Measurements from ENCODE around the gene LOC101059915.
"Not testable (repeated sequence)": the region's sequence is repeated elsewhere in the genome, so short reads cannot be mapped to it uniquely, and the experiment has no call there.

LOC101059915 gene

DNA sequence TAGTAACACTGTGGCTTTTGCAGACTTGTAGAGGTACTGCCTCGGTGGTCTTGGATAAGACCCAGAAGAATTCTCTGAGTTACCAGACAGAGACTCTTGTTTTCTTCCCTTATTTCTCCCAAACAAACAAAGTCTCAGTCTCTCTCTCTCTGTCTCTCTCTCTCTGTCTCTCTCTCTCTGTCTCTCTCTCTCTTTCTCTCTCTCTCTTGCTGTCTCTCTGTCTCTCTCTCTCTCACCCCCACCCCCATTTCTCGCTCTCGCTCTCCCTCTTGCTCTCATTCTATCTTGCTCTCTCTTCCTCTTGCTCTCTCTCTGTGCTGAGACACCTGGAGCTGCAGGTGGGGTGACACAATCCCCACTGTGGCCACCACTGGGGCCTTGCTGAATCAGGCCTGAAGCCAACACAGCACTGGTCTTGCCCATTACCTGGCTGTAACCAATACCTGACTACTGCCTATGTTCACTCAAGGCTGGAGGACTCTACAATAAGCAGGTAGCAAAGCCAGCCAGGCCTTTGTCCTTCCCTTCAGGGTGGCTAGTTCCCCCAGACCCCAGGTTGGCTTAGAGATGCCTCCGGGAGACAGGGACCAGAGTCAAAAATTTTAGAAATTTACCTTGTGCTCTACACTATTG lies 12.3 kb downstream of the LOC101059915 start:
- H3K9me3 ChIP-seq (replicated peaks; ENCODE audit: low read length), result no peaks in the 10 kb centered on the region
- no peak overlapping the region for H3K4me3 ChIP-seq (ENCODE audit: low read length)
- peaks cover 4% of the 10 kb centered on the region for H3K27me3 ChIP-seq (ENCODE audit: control insufficient read depth, insufficient read depth, low read length)
- no peaks in the 10 kb centered on the region for H3K4me1 ChIP-seq (ENCODE audit: control insufficient read depth, insufficient read depth, low read length)
- no peaks in the 10 kb centered on the region for H3K36me3 ChIP-seq (ENCODE audit: insufficient read depth, low read length)
- no peak overlapping the region for H3K4me2 ChIP-seq (ENCODE audit: low read length)
- no peak overlapping the region for H3K9ac ChIP-seq (ENCODE audit: low read depth, low read length)

DNA sequence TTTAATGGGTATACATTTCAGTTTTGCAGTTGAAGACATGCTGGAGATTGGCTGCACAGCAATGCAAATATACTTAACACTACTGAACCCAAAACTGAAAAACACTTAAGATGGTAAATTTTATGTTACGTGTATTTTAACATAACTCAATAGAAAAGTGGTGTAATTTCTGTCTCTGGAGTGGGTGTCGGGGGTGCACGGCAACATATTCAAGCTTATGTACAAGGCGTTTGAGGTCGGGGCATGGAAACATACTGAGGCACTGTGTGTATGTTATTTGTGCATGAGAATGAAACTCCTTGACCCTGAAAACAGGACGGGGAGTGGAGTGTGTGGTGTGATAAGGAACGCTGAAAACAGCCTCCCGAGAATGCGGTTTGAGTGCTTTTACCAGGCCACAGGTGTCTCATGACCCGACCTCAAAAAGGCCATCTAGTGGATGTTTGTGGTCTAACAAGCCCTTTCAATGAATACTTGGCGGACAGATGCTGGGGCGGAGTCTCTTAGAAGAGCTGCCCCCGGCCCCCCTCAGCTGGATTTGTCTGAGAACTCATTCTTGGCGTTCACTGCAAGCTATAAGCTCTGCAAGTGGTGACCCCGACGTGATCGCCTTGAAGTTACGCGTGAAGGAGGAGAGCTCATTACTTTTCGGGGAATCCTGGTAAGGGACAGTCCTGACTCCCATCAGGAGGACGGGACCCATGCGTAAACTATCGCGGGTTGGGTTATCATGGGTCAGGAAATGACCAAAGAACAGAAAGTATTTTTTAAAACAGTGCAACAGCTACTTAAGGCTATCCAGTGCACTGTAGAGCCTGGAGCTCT lies 29.5 kb downstream of the LOC101059915 start:
- H3K4me3 ChIP-seq (ENCODE audit: low read length); H3K36me3 ChIP-seq (ENCODE audit: insufficient read depth, low read length); H3K27me3 ChIP-seq (ENCODE audit: control insufficient read depth, insufficient read depth, low read length); H3K4me1 ChIP-seq (ENCODE audit: control insufficient read depth, insufficient read depth, low read length); H3K9me3 ChIP-seq (replicated peaks; ENCODE audit: low read length); H3K9ac ChIP-seq (ENCODE audit: low read depth, low read length); H3K4me2 ChIP-seq (ENCODE audit: low read length): not testable (repeated sequence)

DNA sequence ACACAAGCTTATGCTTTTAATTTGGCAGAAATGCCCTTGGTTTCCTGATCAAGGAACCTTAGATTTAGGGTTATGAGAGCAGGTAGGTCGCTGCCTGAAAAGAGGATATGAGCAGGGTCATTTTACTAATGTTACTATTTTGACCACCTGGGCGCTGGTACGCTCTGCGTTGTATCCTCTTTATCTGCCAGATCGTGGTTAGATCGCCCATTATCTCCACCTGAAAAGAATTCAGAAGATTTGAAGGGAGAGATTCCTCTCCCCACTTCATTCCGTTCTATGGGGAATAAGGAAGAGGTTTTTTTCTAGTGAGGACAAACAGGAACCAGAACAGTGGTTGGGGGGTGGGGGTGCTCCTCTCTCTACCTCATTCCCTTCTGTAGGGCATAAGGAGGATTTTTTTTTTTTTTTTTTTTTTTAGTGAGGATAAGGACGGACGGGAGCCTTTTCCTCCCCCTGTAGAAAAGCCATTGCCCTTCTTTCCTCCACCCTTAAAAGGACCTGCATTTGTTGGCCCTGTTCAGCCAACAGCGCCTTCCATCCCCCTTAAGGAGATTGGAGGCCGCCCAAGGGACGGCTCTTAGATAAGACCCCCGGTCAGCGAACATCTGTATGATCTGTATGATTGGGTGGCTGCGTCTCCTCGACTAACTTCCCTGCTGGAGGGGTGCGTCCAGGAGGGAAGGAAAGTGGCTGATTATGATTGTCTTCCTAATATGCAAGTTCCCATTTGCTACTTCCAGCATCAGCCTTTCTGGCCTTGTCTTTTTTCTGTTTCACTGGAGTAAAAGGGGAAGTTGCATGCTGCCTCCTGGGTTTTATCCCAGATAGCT lies 30.3 kb downstream of the LOC101059915 start:
- not testable (repeated sequence) for H3K4me1 ChIP-seq (ENCODE audit: control insufficient read depth, insufficient read depth, low read length); H3K9ac ChIP-seq (ENCODE audit: low read depth, low read length); H3K4me2 ChIP-seq (ENCODE audit: low read length); H3K4me3 ChIP-seq (ENCODE audit: low read length); H3K27me3 ChIP-seq (ENCODE audit: control insufficient read depth, insufficient read depth, low read length); H3K36me3 ChIP-seq (ENCODE audit: insufficient read depth, low read length); H3K9me3 ChIP-seq (replicated peaks; ENCODE audit: low read length)

DNA sequence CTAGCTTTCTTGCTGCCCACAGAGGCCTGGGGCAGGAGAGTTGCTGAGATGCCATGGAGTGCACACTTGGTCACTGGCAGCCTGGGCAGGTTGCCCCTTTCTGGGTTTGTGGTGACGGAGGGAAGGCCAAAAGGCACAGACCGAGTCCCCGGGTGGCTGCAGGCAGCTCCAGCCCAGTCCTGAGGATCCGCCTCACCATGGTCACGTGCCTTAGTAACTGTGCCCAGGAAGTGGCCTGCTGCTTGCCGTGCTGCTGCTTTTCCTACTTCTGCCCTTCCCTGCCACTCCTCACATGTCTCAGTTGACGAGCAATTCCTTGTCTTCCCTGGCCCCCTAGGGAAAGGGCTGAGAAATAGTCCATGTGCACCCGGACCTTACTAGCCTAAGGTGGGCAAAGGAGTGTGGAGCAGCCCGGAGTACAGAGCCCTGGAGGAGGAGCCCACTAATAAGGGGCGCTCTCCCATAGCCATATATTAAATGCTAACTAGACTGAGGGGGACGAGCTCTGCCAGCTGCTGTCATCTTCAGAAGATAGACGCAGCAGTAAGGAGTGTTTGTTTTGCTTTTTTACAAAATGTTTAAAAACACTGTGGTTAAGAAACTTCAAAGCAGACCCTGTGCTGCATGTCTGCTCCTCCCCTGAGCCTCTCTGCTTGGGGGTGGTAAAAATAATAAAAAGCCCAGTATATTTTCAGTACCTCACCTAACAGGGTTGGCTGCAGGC lies 31.1 kb downstream of the LOC101059915 start:
- not testable (repeated sequence) for H3K4me1 ChIP-seq (ENCODE audit: control insufficient read depth, insufficient read depth, low read length); H3K36me3 ChIP-seq (ENCODE audit: insufficient read depth, low read length); H3K9ac ChIP-seq (ENCODE audit: low read depth, low read length); H3K4me2 ChIP-seq (ENCODE audit: low read length); H3K27me3 ChIP-seq (ENCODE audit: control insufficient read depth, insufficient read depth, low read length); H3K9me3 ChIP-seq (replicated peaks; ENCODE audit: low read length); H3K4me3 ChIP-seq (ENCODE audit: low read length)

DNA sequence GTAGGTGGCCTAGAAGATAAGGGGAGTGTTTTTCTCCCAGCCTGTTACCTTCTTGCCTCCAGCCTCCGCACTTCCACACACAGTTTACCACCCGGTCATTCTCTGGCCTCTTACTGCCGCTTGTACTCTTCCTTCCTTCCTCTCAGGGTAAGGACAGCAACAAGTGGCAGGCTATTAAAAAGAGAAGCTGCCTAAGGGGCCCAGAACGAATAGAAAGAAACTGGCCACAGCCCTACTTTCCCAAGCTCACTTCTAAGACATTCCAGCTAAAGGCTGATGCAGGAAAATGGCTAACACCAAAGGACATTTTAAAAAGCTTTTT lies 31.6 kb downstream of the LOC101059915 start:
- not testable (repeated sequence) for H3K27me3 ChIP-seq (ENCODE audit: control insufficient read depth, insufficient read depth, low read length); H3K4me2 ChIP-seq (ENCODE audit: low read length); H3K9ac ChIP-seq (ENCODE audit: low read depth, low read length); H3K4me3 ChIP-seq (ENCODE audit: low read length); H3K9me3 ChIP-seq (replicated peaks; ENCODE audit: low read length); H3K36me3 ChIP-seq (ENCODE audit: insufficient read depth, low read length); H3K4me1 ChIP-seq (ENCODE audit: control insufficient read depth, insufficient read depth, low read length)

DNA sequence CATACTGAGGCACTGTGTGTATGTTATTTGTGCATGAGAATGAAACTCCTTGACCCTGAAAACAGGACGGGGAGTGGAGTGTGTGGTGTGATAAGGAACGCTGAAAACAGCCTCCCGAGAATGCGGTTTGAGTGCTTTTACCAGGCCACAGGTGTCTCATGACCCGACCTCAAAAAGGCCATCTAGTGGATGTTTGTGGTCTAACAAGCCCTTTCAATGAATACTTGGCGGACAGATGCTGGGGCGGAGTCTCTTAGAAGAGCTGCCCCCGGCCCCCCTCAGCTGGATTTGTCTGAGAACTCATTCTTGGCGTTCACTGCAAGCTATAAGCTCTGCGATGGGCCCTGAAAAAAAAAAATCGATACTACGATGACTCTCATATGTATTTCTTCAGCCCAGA lies 35.5 kb downstream of the LOC101059915 start:
- not testable (repeated sequence) for H3K4me1 ChIP-seq (ENCODE audit: control insufficient read depth, insufficient read depth, low read length)

DNA sequence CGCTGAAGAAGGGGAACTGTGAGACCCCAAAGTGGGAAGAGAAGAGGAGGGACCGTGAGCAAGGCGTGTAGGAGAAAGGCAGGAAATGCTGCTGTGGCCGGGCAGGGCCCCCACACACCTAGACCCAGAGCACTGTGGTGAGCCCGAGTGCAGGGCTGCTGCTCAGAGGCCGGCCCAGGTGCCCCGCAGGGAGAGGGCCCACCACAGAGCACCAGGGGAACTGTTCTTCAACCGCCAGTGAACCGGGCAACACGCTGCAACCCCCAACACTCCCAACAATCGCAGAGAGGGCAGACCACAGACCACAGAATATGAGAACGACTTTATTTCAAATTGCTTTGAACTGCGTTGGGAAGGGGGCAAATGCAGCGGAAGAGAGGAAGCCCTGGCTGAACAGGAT lies 46.7 kb downstream of the LOC101059915 start:
- not testable (repeated sequence) for H3K4me2 ChIP-seq (ENCODE audit: low read length); H3K27me3 ChIP-seq (ENCODE audit: control insufficient read depth, insufficient read depth, low read length); H3K9me3 ChIP-seq (replicated peaks; ENCODE audit: low read length); H3K36me3 ChIP-seq (ENCODE audit: insufficient read depth, low read length); H3K4me1 ChIP-seq (ENCODE audit: control insufficient read depth, insufficient read depth, low read length); H3K4me3 ChIP-seq (ENCODE audit: low read length); H3K9ac ChIP-seq (ENCODE audit: low read depth, low read length)

More for the DNA sequence above, 35.5 kb downstream of the LOC101059915 start:
- H3K9me3 ChIP-seq (replicated peaks; ENCODE audit: low read length); H3K27me3 ChIP-seq (ENCODE audit: control insufficient read depth, insufficient read depth, low read length); H3K36me3 ChIP-seq (ENCODE audit: insufficient read depth, low read length); H3K4me3 ChIP-seq (ENCODE audit: low read length); H3K4me2 ChIP-seq (ENCODE audit: low read length); H3K9ac ChIP-seq (ENCODE audit: low read depth, low read length): not testable (repeated sequence)

DNA sequence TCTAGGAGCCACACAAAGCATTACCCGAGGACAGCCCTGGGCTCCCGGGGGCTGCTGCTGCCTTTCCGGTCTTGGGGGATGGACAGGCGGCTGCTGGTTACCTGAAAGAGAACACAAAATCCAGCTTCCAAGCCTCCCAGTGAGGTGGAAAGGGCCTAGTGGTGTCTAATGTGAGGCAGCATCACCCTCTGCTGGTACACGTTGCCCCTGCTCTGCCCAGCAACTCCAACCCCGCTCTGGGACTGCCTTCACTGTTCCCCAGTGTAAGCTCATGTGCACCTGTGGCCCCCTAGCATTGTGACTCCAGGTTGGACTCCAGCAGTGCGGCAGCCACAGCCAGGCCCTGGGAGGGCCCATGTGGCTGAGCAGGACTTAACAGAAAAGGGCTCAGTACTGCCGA lies 48.2 kb downstream of the LOC101059915 start:
- H3K4me2 ChIP-seq (ENCODE audit: low read length); H3K9ac ChIP-seq (ENCODE audit: low read depth, low read length); H3K4me1 ChIP-seq (ENCODE audit: control insufficient read depth, insufficient read depth, low read length); H3K27me3 ChIP-seq (ENCODE audit: control insufficient read depth, insufficient read depth, low read length); H3K9me3 ChIP-seq (replicated peaks; ENCODE audit: low read length); H3K36me3 ChIP-seq (ENCODE audit: insufficient read depth, low read length); H3K4me3 ChIP-seq (ENCODE audit: low read length): not testable (repeated sequence)

DNA sequence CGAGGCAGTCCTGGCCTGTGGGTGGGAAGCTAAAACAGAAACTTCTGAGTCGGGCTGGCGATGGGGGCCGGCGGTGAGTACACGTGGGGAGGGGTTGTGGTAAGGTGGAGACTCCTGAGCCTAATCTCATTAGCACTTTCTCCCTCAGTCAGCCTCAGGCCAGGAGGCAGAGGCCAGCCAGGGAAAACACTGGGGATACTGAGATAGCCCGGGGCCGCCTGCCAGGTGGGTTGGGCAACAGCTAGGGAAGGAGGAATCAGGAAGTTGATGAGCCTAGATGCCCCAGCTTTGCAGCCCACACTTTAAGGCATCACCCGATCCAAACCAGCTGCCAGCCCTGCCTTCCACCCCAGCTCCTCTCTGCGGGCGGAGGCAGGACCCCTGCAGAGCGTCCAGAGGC lies 49.0 kb downstream of the LOC101059915 start:
- not testable (repeated sequence) for H3K4me1 ChIP-seq (ENCODE audit: control insufficient read depth, insufficient read depth, low read length); H3K9me3 ChIP-seq (replicated peaks; ENCODE audit: low read length); H3K9ac ChIP-seq (ENCODE audit: low read depth, low read length); H3K36me3 ChIP-seq (ENCODE audit: insufficient read depth, low read length); H3K4me2 ChIP-seq (ENCODE audit: low read length); H3K4me3 ChIP-seq (ENCODE audit: low read length); H3K27me3 ChIP-seq (ENCODE audit: control insufficient read depth, insufficient read depth, low read length)

DNA sequence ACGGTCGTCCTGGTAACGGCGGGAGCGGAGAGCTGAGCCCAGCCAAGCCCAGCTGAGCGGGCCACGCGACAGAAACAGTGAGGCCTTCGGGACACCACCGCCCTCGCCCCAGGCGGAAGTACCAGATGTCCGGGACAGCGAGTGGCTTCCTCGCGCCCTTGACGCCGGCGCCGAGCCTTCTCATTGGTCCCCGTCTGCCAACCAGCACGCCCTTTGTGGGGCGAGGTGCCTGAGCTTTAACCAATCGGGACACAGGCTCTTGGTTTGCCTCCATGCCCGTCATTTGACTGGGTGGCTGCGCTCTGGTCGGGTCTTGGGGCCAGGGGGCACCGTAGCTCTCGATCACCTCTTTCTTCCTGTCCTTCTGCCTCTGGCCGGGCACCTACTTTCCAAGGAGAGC lies 50.8 kb downstream of the LOC101059915 start, which contains the start of gene CXorf49:
CXorf49 (minus strand) TSS at position 101 of the 400 bp plus-strand sequence. CDS start 134 bp downstream, outside the sequence.
- not testable (repeated sequence) for H3K36me3 ChIP-seq (ENCODE audit: insufficient read depth, low read length); H3K4me3 ChIP-seq (ENCODE audit: low read length); H3K27me3 ChIP-seq (ENCODE audit: control insufficient read depth, insufficient read depth, low read length); H3K4me1 ChIP-seq (ENCODE audit: control insufficient read depth, insufficient read depth, low read length); H3K4me2 ChIP-seq (ENCODE audit: low read length); H3K9ac ChIP-seq (ENCODE audit: low read depth, low read length); H3K9me3 ChIP-seq (replicated peaks; ENCODE audit: low read length)

DNA sequence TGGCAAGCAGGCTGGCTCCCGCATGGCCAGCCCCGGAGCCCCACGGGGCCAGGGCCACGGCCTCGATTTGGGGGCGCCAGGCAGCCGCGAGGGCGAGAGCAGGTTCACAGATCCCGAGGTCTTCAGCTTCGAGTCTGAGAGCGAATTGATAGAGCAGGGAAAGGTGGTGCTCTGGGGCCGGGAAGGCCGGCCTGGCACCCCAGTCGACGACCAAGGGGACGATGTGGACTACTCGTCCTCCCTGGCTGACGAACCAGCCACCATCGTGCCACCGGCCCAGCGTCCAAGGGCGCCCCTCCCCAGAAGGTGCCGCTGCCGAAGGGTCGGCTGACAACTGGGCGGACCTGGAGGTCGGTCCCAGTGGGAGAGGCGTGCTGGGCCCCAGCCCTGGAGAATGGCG lies 51.8 kb downstream of the LOC101059915 start:
- H3K27me3 ChIP-seq (ENCODE audit: control insufficient read depth, insufficient read depth, low read length); H3K4me1 ChIP-seq (ENCODE audit: control insufficient read depth, insufficient read depth, low read length); H3K9me3 ChIP-seq (replicated peaks; ENCODE audit: low read length): not testable (repeated sequence)

More for the DNA sequence above, 51.8 kb downstream of the LOC101059915 start:
- not testable (repeated sequence) for H3K4me2 ChIP-seq (ENCODE audit: low read length); H3K4me3 ChIP-seq (ENCODE audit: low read length); H3K9ac ChIP-seq (ENCODE audit: low read depth, low read length); H3K36me3 ChIP-seq (ENCODE audit: insufficient read depth, low read length)

Data from skeletal muscle satellite cell (primary cell).